Osteoblast (primary cell): ENCODE results near the gene TRIM29. TPM values are rescaled to one million over a fixed set of nuclear protein-coding genes. Genes with fewer than 3 reads are reported as not detected.
A peak's percentile ranks its signal among the peaks of the same experiment; 100 is the strongest.

ENCODE experiments used
- DNase-seq: peaks from one replicate; pipeline ENCODE4 v3.0.0; 2011; ENCODE audit warnings: low spot score, mixed read lengths; ENCODE audit not compliant: insufficient read length; ENCODE audit errors: missing footprints
- H2AFZ ChIP-seq: 2 replicates; pipeline ENCODE4 v1.6.0; 2011; ENCODE audit warnings: mild to moderate bottlenecking, low read length
- H3K27ac ChIP-seq: 2 replicates; pipeline ENCODE4 v1.5.1; 2011; ENCODE audit warnings: mild to moderate bottlenecking, low read depth, low read length, moderate library complexity
- H3K27me3 ChIP-seq: 2 replicates; pipeline ENCODE4 v1.6.0; 2012; ENCODE audit warnings: mild to moderate bottlenecking, control low read depth, inconsistent platforms, low read length, moderate library complexity; ENCODE audit not compliant: insufficient read depth
- H3K36me3 ChIP-seq: 2 replicates; pipeline ENCODE4 v1.5.1; 2011; ENCODE audit warnings: mild to moderate bottlenecking, low read length, control low read depth, moderate library complexity; ENCODE audit not compliant: insufficient read depth
- H3K4me1 ChIP-seq: 2 replicates; pipeline ENCODE4 v1.5.1; 2011; ENCODE audit warnings: mild to moderate bottlenecking, low read length, control low read depth, moderate library complexity; ENCODE audit not compliant: insufficient read depth
- H3K4me2 ChIP-seq: 2 replicates; pipeline ENCODE4 v1.6.0; 2011; ENCODE audit warnings: mild to moderate bottlenecking, low read length; ENCODE audit not compliant: insufficient read depth
- H3K4me3 ChIP-seq: fragments of 200-600 bp; sonication (generic); 3 replicates; pipeline ENCODE4 v1.5.1; 2012; ENCODE audit warnings: mild to moderate bottlenecking, low read length, inconsistent platforms; ENCODE audit not compliant: insufficient read depth
- H3K79me2 ChIP-seq: 2 replicates; pipeline ENCODE4 v1.6.0; 2012; ENCODE audit warnings: mild to moderate bottlenecking, low read length, control low read depth, inconsistent platforms; ENCODE audit not compliant: insufficient read depth
- H3K9me3 ChIP-seq: 2 replicates; pipeline ENCODE4 v1.5.1; 2011; ENCODE audit warnings: low read depth, low read length, control low read depth
- H4K20me1 ChIP-seq: 2 replicates; pipeline ENCODE4 v1.6.0; 2012; ENCODE audit warnings: mild to moderate bottlenecking, low read length, control low read depth; ENCODE audit not compliant: insufficient read depth
- CTCF ChIP-seq: IDR thresholded peaks from 2 replicates; pipeline ENCODE4 v1.5.1; 2011; ENCODE audit warnings: mild to moderate bottlenecking, low read depth, low read length, moderate library complexity; ENCODE audit errors: extremely low read depth
- total RNA-seq: library from RNA; depleted of rRNA; stranded (reverse); fragments of >200 nt; gene quantifications from 2 replicates; pipeline ENCODE4 v1.2.3, GENCODE V29; 2012

TRIM29 gene
- total RNA-seq, 1 donor = 0.36 TPM

- no peak overlapping the region for H2AFZ ChIP-seq
- H4K20me1 ChIP-seq = no peaks in the 10 kb centered on the region
- H3K27ac ChIP-seq = no peak overlapping the region
- no peak for TF ChIP-seq CTCF
- peaks cover 12% of the 10 kb centered on the region for H3K27me3 ChIP-seq
- no peaks in the 10 kb centered on the region for H3K79me2 ChIP-seq
- H3K36me3 ChIP-seq = no peaks in the 10 kb centered on the region
- DNase-seq = peak; percentile 61
- no peaks in the 10 kb centered on the region for H3K9me3 ChIP-seq
- H3K4me2 ChIP-seq = no peak overlapping the region
- H3K4me1 ChIP-seq = no peaks in the 10 kb centered on the region
- no peak overlapping the region for H3K4me3 ChIP-seq
Measured at GRCh38 chr11:120096369-120097191, 41.3 kb downstream of the TRIM29 start.

GRCh38 chr11:120095516-120095915 is 42.4 kb downstream of the TRIM29 start:
- Histone ChIP-seq H3K4me2 (no peak overlapping the region), H2AFZ (no peak overlapping the region), H3K4me1 (no peaks in the 10 kb centered on the region), H3K79me2 (no peaks in the 10 kb centered on the region), H4K20me1 (no peaks in the 10 kb centered on the region), H3K27ac (no peak overlapping the region), H3K36me3 (no peaks in the 10 kb centered on the region), H3K9me3 (no peaks in the 10 kb centered on the region), H3K4me3 (no peak overlapping the region), H3K27me3 (peaks cover 7% of the 10 kb centered on the region)
- no peak for TF ChIP-seq CTCF
- DNase-seq = peak; percentile 4

GRCh38 chr11:120091701-120092100 is 46.2 kb downstream of the TRIM29 start:
- peaks cover 7% of the 10 kb centered on the region for H3K27me3 ChIP-seq
- H3K4me3 ChIP-seq = no peak overlapping the region
- H2AFZ ChIP-seq = no peak overlapping the region
- no peak overlapping the region for H3K4me2 ChIP-seq
- no peak overlapping the region for H3K27ac ChIP-seq
- no peaks in the 10 kb centered on the region for H3K36me3 ChIP-seq
- no peaks in the 10 kb centered on the region for H3K9me3 ChIP-seq
- no peak for DNase-seq
- no peaks in the 10 kb centered on the region for H4K20me1 ChIP-seq
- TF ChIP-seq CTCF = no peak
- H3K4me1 ChIP-seq = no peaks in the 10 kb centered on the region
- H3K79me2 ChIP-seq = no peaks in the 10 kb centered on the region

GRCh38 chr11:120091121-120091520 is 46.8 kb downstream of the TRIM29 start:
- H3K4me2 ChIP-seq = no peak overlapping the region
- H3K4me3 ChIP-seq = no peak overlapping the region
- no peak overlapping the region for H2AFZ ChIP-seq
- H4K20me1 ChIP-seq = no peaks in the 10 kb centered on the region
- peaks cover 4% of the 10 kb centered on the region for H3K27me3 ChIP-seq
- H3K36me3 ChIP-seq = no peaks in the 10 kb centered on the region
- H3K4me1 ChIP-seq = no peaks in the 10 kb centered on the region
- peaks cover 3% of the 10 kb centered on the region for H3K9me3 ChIP-seq
- no peak for TF ChIP-seq CTCF
- H3K79me2 ChIP-seq = no peaks in the 10 kb centered on the region
- peak; percentile 52 for DNase-seq
- H3K27ac ChIP-seq = no peak overlapping the region
